ENCODE data around the gene KRT83.

DNA sequence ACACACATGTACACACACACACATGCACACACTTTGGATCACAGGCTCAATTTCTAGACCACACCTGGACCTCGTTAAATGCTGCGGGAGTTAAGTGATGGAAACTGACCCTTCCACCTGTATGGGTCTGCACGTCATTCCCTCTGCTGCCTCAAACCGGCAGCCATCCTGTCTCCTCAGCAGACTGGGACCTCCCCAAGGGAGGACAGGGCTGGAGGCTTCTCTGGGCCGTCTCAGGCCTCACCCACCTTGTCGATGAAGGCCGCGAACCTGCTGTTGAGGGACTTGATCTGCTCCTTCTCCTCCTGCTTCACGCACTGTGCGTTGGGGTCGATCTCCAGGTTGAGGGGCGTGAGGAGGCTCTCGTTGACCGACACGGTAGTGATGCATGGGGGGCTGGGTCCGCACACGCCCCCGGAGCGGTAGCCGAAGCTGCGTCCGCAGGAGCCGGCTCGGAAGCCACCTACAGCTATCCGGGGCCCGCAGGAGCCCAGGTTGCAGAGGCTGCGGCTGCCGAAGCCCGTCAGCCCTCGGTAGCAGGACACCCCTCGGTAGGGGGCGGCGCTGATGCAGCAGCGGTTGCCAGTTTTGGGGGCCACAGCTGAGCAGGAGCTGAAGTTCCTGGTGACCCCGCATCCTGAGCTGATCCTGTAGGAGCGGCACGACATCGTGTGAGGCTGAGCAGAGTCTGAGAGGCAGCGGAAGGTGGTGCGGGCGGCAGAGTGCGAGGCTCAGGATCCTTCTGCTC is 45.7 kb upstream of the KRT83 start, which contains the start of gene KRT85:
- TF ChIP-seq EZH2 (IDR thresholded peaks at IDR 0.05) (no peak), POLR2AphosphoS5 (IDR thresholded peaks at IDR 0.05; ENCODE audit: borderline replicate concordance, low read depth, low read length) (no peak)
